GM23338 (cell line): ENCODE measurements around the gene ABCB11. TPM values are rescaled to one million over a fixed set of nuclear protein-coding genes. Genes with fewer than 3 reads are reported as not detected.

Source experiments
- ATAC-seq: fragments of 200-7000 bp; cut with Tn5 transposase; 3 replicates; pipeline ENCODE4 v1.9.1; 2020
- DNase-seq: peaks from one replicate; pipeline ENCODE4 v3.0.0-alpha.2; 2015; ENCODE audit warnings: low spot score
- H2AFZ ChIP-seq: fragments of 200-600 bp; sonication (generic); 2 replicates; pipeline ENCODE4 v1.8.0; 2016; ENCODE audit warnings: antibody characterized with exemption, mild to moderate bottlenecking, moderate library complexity
- H3F3A ChIP-seq: fragments of 200-600 bp; sonication (generic); replicated peaks from 2 replicates; pipeline ENCODE4 v1.8.0; 2017; ENCODE audit warnings: antibody characterized with exemption, mixed run types, low read depth
- H3K27ac ChIP-seq: fragments of 200-600 bp; sonication (generic); 2 replicates; pipeline ENCODE4 v1.6.1; 2016; ENCODE audit warnings: low read depth
- H3K27me3 ChIP-seq: fragments of 200-600 bp; sonication (generic); 2 replicates; pipeline ENCODE4 v1.8.0; 2016; ENCODE audit warnings: mild to moderate bottlenecking, mixed run types, moderate library complexity; ENCODE audit not compliant: insufficient read depth
- H3K36me3 ChIP-seq: fragments of 200-600 bp; sonication (generic); 2 replicates; pipeline ENCODE4 v1.8.0; 2016; ENCODE audit warnings: mild to moderate bottlenecking; ENCODE audit not compliant: insufficient read depth
- H3K4me1 ChIP-seq: fragments of 200-600 bp; sonication (generic); 2 replicates; pipeline ENCODE4 v1.8.0; 2016; ENCODE audit warnings: mild to moderate bottlenecking, moderate library complexity; ENCODE audit not compliant: insufficient read depth
- H3K4me2 ChIP-seq: fragments of 200-600 bp; sonication (generic); 2 replicates; pipeline ENCODE4 v1.7.1; 2017; ENCODE audit warnings: mixed run types
- H3K4me3 ChIP-seq: fragments of 200-600 bp; sonication (generic); 2 replicates; pipeline ENCODE4 v1.6.1; 2016; ENCODE audit warnings: mixed run types
- H3K79me2 ChIP-seq: fragments of 200-600 bp; sonication (generic); replicated peaks from 2 replicates; pipeline ENCODE4 v1.8.0; 2017; ENCODE audit warnings: mild to moderate bottlenecking; ENCODE audit not compliant: insufficient read depth
- H3K9me2 ChIP-seq: fragments of 200-600 bp; sonication (generic); 2 replicates; pipeline ENCODE4 v1.8.0; 2017; ENCODE audit not compliant: insufficient read depth
- H4K20me1 ChIP-seq: fragments of 200-600 bp; sonication (generic); replicated peaks from 2 replicates; pipeline ENCODE4 v1.8.0; 2017; ENCODE audit warnings: mild to moderate bottlenecking; ENCODE audit not compliant: insufficient read depth
- H3K27ac Mint-ChIP-seq: 2 replicates; pipeline ENCODE4 v1.8.0; 2020; ENCODE audit warnings: inconsistent platforms, mild to moderate bottlenecking, moderate library complexity, mixed read lengths
- H3K27me3 Mint-ChIP-seq: 3 replicates; pipeline ENCODE4 v1.8.0; 2022; ENCODE audit warnings: low read depth, mild to moderate bottlenecking, moderate library complexity, mixed read lengths, inconsistent platforms; ENCODE audit not compliant: insufficient read depth, poor library complexity
- H3K36me3 Mint-ChIP-seq: 3 replicates; pipeline ENCODE4 v1.8.0; 2021; ENCODE audit warnings: low read depth, mild to moderate bottlenecking, inconsistent platforms, moderate library complexity, mixed read lengths
- H3K4me1 Mint-ChIP-seq: 3 replicates; pipeline ENCODE4 v1.8.0; 2020; ENCODE audit warnings: mild to moderate bottlenecking, inconsistent platforms, mixed read lengths
- H3K4me3 Mint-ChIP-seq: 3 replicates; pipeline ENCODE4 v1.8.0; 2021; ENCODE audit warnings: moderate library complexity, mild to moderate bottlenecking, inconsistent platforms, mixed read lengths
- H3K9me3 Mint-ChIP-seq: 3 replicates; pipeline ENCODE4 v1.8.0; 2020; ENCODE audit warnings: moderate library complexity, mild to moderate bottlenecking, inconsistent platforms, mixed read lengths
- CREB1 ChIP-seq: fragments of 250-450 bp; sonication (Bioruptor Pico); IDR thresholded peaks from 2 replicates; pipeline ENCODE4 v1.5.0; 2020; ENCODE audit warnings: low read depth, mild to moderate bottlenecking, moderate library complexity
- ETS1 ChIP-seq: IDR thresholded peaks from 2 replicates; pipeline ENCODE4 v1.6.1; 2016; ENCODE audit warnings: antibody characterized with exemption
- EZH2 ChIP-seq: fragments of 200-600 bp; sonication (generic); IDR thresholded peaks from one replicate; pipeline ENCODE4 v1.8.0; 2017; ENCODE audit warnings: antibody characterized with exemption, mild to moderate bottlenecking, low read depth; ENCODE audit not compliant: unreplicated experiment
- EZH2phosphoT487 ChIP-seq: fragments of 200-600 bp; sonication (generic); IDR thresholded peaks from one replicate; pipeline ENCODE4 v1.8.1; 2018; ENCODE audit warnings: antibody characterized with exemption; ENCODE audit not compliant: unreplicated experiment
- JUNB ChIP-seq: IDR thresholded peaks from one replicate; pipeline ENCODE4 v1.6.1; 2016; ENCODE audit warnings: antibody characterized with exemption; ENCODE audit not compliant: unreplicated experiment
- NANOG ChIP-seq: IDR thresholded peaks from 2 replicates; pipeline ENCODE4 v1.6.1; 2016; ENCODE audit warnings: antibody characterized with exemption, borderline replicate concordance
- POLR2AphosphoS5 ChIP-seq: IDR thresholded peaks from 2 replicates; pipeline ENCODE4 v1.6.1; 2016; ENCODE audit warnings: antibody characterized with exemption, low read depth
- STAT1 ChIP-seq: IDR thresholded peaks from one replicate; pipeline ENCODE4 v1.6.1; 2016; ENCODE audit warnings: antibody characterized with exemption; ENCODE audit not compliant: unreplicated experiment
- ZNF114 ChIP-seq: fragments of 250-450 bp; sonication (Bioruptor Pico); IDR thresholded peaks from 2 replicates; pipeline ENCODE4 v1.5.0; 2020; ENCODE audit warnings: mild to moderate bottlenecking, moderate library complexity
- ZNF331 ChIP-seq: fragments of 250-450 bp; sonication (Bioruptor Pico); IDR thresholded peaks from 2 replicates; pipeline ENCODE4 v1.5.0; 2020; ENCODE audit warnings: low read depth, mild to moderate bottlenecking, moderate library complexity
- ZNF462 ChIP-seq: fragments of 250-450 bp; sonication (Bioruptor Pico); IDR thresholded peaks from 2 replicates; pipeline ENCODE4 v1.5.0; 2020; ENCODE audit warnings: mild to moderate bottlenecking, moderate library complexity
- polyA plus RNA-seq: library from polyadenylated mRNA; unstranded; fragments of >200 nt; fragmentation: Nextera tagmentation; extraction: Ambion mirVana; gene quantifications from 2 replicates; pipeline ENCODE4 v1.2.1, GENCODE V29; 2016
- total RNA-seq: library from RNA; depleted of rRNA; stranded (reverse); fragments of >200 nt; shearing (Covaris generic); gene quantifications from 2 replicates; pipeline ENCODE4 v1.2.3, GENCODE V29; 2014
- TF ChIP-seq, protein P1 (sequence below): IDR thresholded peaks from one replicate; pipeline ENCODE4 v1.6.1; 2018; ENCODE audit warnings: antibody characterized with exemption; ENCODE audit not compliant: unreplicated experiment
- TF ChIP-seq, protein P2 (sequence below), 2 experiments: fragments of 200-600 bp in 1 of 2; sonication (generic) in 1 of 2; conservative IDR thresholded peaks; 2 replicates each; pipeline versions ENCODE4 v1.5.1 to v1.6.1; 2016 to 2017; ENCODE audit warnings: antibody characterized with exemption in 2 of 2, low read depth in 2 of 2, mild to moderate bottlenecking in 2 of 2, moderate library complexity in 1 of 2

Gene ABCB11
- total and polyA plus RNA-seq, 2 experiments from 2014 or later = not detected

GRCh38 chr2:169006665-169007064 is 24.5 kb downstream of the ABCB11 start:
- H3K4me1 Mint-ChIP-seq = peaks cover 7% of the 10 kb centered on the region; the same call in 2 of the 3 replicates
- no peak overlapping the region for H3K27ac Mint-ChIP-seq
- TF ChIP-seq EZH2 (no peak), POLR2AphosphoS5 (no peak), ZNF114 (CRISPR knock-in tag) (no peak), EZH2phosphoT487 (no peak), JUNB (no peak), ETS1 (no peak), NANOG (no peak), ZNF462 (CRISPR knock-in tag) (no peak), STAT1 (no peak), ZNF331 (CRISPR knock-in tag) (no peak), CREB1 (CRISPR knock-in tag) (no peak)
- TF ChIP-seq, protein P1, sequence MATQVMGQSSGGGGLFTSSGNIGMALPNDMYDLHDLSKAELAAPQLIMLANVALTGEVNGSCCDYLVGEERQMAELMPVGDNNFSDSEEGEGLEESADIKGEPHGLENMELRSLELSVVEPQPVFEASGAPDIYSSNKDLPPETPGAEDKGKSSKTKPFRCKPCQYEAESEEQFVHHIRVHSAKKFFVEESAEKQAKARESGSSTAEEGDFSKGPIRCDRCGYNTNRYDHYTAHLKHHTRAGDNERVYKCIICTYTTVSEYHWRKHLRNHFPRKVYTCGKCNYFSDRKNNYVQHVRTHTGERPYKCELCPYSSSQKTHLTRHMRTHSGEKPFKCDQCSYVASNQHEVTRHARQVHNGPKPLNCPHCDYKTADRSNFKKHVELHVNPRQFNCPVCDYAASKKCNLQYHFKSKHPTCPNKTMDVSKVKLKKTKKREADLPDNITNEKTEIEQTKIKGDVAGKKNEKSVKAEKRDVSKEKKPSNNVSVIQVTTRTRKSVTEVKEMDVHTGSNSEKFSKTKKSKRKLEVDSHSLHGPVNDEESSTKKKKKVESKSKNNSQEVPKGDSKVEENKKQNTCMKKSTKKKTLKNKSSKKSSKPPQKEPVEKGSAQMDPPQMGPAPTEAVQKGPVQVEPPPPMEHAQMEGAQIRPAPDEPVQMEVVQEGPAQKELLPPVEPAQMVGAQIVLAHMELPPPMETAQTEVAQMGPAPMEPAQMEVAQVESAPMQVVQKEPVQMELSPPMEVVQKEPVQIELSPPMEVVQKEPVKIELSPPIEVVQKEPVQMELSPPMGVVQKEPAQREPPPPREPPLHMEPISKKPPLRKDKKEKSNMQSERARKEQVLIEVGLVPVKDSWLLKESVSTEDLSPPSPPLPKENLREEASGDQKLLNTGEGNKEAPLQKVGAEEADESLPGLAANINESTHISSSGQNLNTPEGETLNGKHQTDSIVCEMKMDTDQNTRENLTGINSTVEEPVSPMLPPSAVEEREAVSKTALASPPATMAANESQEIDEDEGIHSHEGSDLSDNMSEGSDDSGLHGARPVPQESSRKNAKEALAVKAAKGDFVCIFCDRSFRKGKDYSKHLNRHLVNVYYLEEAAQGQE = no peak
- TF ChIP-seq, protein P2, sequence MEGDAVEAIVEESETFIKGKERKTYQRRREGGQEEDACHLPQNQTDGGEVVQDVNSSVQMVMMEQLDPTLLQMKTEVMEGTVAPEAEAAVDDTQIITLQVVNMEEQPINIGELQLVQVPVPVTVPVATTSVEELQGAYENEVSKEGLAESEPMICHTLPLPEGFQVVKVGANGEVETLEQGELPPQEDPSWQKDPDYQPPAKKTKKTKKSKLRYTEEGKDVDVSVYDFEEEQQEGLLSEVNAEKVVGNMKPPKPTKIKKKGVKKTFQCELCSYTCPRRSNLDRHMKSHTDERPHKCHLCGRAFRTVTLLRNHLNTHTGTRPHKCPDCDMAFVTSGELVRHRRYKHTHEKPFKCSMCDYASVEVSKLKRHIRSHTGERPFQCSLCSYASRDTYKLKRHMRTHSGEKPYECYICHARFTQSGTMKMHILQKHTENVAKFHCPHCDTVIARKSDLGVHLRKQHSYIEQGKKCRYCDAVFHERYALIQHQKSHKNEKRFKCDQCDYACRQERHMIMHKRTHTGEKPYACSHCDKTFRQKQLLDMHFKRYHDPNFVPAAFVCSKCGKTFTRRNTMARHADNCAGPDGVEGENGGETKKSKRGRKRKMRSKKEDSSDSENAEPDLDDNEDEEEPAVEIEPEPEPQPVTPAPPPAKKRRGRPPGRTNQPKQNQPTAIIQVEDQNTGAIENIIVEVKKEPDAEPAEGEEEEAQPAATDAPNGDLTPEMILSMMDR (conservative IDR thresholded peaks at IDR 0.05; ENCODE audit: low read depth in 2 of 2) = no peak
- Histone ChIP-seq H3K79me2 (no peaks in the 10 kb centered on the region), H3K36me3 (no peaks in the 10 kb centered on the region), H3K9me2 (peaks cover 3% of the 10 kb centered on the region; the same call in 1 of the 2 replicates), H3F3A (no peaks in the 10 kb centered on the region), H4K20me1 (no peaks in the 10 kb centered on the region), H2AFZ (no peak overlapping the region), H3K4me3 (no peak overlapping the region), H3K4me1 (0 out of 2 replicates have a peak, but pooled peaks cover 6% of the 10 kb centered on the region), H3K27ac (no peak overlapping the region), H3K27me3 (no peaks in the 10 kb centered on the region), H3K4me2 (no peak overlapping the region)
- peaks cover 2% of the 10 kb centered on the region for H3K27me3 Mint-ChIP-seq
- H3K4me3 Mint-ChIP-seq = no peak overlapping the region
- no peaks in the 10 kb centered on the region; the same call in 2 of the 3 replicates for H3K9me3 Mint-ChIP-seq
- DNase-seq (no peak), ATAC-seq (no peak)
- no peaks in the 10 kb centered on the region for H3K36me3 Mint-ChIP-seq
